Stimulated activated CD4-positive, alpha-beta T cell treated with anti-CD3 and anti-CD28 coated beads, Interleukin-12 subunit alpha, Interleukin-12 subunit beta, amount 100 ng/mL, for 48 hours (primary cell): ENCODE results near the gene KRT13.

Experiments used
- DNase-seq, 3 donors: peaks; one replicate each; pipeline ENCODE4 v3.0.0-alpha.2; 2020; ENCODE audit warnings: low read depth in 2 of 3, low spot score in 1 of 3

The KRT13 gene

DNA sequence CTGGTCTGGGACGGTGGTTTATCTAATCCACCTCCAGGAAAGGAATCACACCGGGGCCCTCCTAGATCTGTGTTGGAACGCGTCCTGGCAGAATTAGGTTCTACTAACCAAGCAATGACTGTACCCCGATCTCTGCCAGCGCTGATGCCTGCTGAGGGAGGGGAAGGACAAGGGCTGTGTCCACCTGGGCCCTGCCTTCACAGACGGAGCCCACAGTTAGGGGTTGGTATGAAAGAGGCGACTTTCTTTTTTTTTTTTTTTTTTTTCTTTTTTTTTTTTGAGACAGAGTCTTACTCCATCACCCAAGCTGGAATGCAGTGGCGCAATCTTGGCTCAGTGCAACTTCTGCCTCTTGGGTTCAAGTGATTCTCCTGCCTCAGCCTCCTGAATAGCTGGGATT lies 32.6 kb upstream of the KRT13 start:
- DNase-seq: no peak

DNA sequence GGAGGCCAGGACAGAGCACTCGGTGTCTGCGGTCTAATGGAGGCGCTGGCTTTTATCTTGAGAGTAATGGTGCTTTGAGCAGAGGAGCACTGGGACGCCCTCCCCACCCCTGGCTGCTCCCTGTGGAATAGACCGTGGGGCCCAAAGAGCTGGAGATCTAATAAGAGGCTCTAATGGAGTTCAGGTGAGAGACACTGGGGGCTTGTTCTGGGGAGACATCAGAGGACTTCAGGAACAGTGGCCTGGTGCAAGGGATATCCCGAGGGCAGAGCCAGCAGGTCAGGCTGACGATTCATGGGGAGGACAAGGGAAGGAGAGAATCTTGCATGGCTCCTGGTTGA lies 32.2 kb upstream of the KRT13 start:
- no peak for DNase-seq

DNA sequence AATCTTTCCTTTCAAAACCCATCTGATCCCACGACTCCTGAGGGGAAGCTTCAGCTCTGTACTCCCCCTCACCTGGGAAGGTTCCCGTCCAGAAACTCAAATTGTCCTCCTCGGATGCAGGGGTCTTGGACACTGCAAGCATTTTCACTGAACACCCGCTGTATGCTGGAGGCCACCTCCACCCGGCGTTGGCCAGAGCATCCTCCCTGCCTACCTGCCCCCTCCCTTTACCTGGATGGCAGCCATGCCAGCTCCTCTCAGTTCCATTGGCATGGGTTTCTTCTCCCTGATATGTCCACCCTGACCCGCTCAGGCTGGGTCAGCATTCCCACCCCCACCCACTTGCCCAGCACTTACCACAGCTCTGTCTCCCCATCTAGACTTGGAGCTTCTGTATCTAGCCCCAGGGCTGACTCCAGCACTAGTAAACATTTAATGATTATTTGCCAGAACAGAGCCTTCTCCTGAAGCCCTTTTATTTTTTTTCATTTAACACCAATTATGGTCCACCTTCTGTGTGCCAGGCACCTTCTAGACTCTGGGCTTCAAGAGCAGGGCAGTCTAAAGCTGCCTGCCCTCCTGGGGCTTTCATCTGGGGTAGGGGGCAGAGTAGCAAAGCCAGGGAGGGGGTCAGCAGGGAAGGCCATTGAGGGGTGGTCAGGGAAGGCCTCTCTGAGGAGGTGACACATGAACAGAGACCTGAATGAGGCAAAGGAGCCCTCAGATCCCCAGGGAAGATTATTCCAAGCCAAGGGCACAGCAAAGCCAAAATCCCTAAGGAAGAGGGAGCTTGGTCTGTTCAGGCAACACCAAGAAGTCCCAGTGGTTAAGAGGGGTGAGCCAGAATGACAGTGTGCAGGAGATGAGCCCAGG lies 31.6 kb upstream of the KRT13 start:
- DNase-seq: no peak

DNA sequence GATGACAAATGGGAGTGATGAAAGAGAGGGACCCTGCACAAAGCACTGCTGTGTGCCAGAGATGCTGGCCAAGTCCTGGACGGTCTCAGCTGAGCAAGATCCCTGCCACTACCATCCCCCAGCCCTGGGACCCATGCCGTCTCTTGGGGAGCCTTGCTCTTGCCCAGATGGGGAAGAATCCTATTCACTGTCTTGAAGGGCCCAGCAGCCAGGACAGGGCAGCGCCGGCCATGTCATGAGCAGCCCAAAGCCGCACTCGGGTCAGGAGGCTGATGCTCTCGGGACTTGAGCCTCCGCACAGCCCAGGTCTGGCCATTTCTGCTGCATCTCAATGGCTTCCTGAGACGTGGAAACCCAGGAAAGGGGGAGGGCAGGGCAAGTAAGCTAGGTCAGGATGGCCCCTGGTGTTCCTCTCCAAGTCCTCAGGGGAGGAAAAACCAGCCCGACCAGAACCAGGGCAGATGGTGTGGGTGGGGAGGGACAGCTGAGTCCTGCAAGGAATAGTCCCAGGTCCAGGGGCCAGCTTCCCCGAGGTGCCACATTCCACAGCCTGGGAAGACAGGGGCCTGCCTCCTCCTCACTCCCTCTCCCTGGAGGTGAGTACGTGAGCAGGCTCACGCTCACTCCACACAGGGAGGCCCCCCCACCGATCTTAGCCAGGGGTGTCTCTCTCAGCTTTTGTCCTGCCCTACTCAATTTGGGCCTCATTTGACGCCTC lies 30.5 kb upstream of the KRT13 start:
- no peak for DNase-seq

DNA sequence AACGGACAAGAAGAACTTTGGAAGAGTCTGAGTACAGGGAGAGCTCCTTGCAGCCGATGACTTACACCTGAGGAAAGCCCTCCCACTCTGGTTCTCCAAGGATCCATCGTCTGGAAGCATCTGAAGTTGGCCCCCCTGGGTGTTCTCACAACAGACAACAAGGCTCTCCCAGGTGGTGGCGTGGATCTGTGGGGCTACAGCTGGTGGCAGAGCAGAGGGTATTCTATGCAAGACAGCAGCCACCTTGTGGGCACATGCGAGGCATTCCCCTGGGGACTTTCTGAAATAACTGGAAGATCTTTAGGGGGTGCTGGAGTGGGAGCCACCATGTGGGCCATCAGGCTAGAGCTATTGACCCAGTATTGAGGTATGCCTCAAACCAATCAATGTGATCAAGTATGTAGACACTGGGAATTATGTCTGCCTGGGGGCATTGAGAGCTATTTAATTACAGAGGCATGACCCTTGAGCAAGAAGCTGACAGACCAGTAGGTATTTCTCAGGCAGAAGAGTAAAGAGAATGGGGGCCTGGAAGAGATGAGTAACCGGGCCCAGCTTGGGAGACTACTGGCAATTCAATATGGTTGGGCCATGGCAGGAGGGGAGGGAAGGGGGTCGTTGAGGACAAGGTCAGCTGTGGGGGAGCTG lies 29.6 kb upstream of the KRT13 start:
- DNase-seq: no peak

DNA sequence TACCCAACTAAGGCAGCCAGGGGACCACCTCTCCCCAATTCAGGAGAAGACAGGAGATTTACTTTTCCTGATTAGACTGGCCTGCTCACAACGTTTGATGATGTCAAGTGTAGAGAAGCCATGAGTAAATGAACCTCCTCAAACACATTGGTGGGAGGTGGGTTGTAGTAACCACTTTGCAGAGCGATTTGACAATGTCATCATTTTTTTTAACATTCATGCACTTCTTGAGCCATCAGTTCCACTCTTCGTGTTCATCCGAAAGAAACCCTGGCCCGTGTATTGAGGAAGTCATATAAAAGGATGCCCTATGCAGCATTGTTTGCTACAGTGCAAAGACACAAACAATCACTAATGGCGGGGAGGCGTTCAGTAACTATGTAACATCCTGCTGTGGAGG lies 28.2 kb upstream of the KRT13 start:
- no peak for DNase-seq

DNA sequence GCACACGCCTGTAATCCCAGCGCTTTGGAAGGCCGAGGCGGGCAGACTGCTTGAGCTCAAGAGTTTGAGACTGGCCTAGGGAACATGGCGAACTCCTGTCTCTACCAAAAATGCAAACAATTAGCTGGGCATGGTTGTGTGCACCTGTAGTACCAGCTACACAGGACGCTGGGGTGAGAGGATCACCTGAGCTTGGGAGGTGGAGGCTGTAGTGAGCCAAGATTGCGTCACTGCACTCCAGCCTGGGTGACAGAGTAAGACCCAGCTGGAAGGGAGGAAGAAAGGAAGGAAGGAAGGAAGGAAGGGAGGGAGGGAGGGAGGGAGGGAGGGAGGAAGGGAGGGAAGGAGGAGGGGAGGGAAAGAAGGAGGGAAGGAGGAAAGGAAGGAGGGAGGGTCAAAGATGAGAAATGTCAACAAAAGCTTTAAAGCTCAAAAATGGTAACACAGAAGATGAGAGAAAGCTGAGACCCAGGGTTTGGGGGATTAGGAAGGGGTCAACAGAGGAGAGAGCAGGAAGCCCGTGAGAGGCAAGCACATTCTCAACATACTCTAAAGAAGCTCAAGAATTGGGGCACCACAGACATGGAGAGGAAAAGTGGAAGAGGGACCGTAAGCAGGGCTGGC lies 27.6 kb upstream of the KRT13 start:
- DNase-seq: no peak

DNA sequence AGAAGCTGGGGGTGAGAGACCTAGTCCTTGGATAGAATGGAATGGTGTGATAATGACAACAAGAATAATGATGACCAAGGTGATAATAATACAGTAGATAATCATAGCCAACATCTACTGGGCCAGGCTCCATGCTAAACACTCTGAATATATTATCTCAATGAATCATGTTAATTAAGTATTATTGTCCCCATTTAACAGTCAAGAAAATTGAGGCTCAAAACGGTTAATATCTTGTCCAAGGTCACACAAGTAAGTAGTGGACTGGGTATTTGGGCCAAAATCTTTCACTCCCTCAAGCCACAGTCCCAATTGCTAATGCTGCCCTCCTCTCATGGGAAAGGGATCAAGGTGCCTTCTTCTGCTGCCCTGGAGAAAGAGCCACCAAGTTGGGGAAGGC lies 26.6 kb upstream of the KRT13 start:
- DNase-seq: no peak

DNA sequence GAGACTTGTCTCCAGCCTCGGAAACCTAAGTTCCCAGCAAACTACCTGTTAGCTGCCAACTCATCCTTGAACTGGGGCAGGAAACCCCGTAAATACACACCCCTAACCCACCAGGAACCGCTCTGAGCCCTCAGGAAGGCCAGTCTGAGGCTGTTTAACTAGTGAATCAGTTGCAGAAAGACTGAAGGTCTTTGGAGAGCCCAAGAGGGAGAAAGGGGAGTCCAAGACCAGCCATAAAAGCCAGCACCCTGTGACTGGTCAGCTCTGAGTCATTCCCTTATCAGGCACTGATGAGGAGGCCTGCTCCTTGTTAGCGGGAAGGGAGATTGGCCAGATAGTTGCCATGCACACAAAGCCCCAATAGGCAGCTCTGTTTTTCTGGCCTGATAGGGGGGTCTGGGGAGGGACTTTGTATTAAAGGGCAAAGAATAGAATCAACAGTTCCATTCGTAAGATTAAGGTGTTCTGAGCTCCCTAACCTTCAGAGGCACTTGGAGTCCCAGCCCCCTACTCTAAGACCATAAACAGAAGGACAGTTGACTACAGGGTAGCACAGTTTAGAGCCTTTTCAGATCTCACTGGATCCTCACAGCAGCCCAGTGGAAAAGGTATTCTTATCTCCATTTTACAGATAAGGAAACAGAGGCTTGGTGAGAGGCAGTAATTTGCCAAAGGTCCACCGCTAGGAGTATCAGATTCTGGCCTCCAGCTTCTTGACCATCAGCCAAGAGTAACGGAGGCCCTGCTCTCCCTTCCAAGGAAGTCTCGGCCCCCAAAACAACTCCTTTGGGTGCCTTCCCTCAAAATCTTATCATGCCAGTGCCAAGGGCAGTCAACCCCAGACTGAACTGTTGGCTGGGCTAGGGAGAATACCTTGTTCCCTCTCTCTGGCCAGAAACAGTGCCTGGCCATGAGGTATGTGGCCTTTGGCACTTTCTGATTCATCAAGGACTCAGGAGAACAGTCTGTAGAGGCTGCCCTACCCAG lies 24.9 kb upstream of the KRT13 start:
- DNase-seq: no peak

DNA sequence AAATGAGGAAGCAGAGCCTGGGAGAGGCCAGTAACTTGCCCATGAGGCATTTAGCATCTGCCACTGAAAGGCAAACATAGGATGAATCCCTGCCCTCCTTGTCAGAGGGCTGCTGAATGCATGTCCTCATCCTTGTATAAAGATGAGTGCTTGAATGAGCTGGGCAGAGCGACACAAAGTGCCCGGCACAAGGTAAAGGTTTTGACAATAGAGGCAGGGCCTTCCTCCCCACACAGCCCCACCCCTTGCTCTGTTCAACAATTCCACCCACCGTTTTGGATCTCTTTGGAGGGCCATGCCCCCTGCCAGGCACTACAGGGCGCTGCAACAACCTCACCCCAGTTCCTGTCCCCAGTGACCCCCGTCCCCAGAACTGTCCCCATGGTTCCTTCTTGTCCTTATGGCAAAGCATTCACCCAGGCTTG lies 24.1 kb upstream of the KRT13 start:
- DNase-seq: no peak

DNA sequence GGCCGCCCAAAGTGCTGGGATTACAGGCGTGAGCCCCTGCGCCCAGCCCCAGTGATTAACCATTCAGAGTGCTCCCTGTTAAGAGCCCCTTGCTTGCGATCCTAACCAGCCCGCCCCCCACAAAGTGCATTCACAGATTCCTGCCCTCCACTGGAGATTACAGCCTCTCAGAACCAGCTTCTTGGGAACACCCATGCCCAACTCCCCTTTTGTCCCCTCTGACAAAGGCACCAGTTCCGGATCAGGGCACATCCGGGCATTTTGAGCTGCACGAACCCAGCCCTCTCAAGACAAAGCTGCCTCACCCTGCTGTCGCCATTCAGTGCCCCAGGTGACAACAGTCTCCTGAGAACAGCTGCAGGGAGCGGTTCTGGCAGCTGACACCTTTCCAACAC lies 23.5 kb upstream of the KRT13 start:
- no peak for DNase-seq

DNA sequence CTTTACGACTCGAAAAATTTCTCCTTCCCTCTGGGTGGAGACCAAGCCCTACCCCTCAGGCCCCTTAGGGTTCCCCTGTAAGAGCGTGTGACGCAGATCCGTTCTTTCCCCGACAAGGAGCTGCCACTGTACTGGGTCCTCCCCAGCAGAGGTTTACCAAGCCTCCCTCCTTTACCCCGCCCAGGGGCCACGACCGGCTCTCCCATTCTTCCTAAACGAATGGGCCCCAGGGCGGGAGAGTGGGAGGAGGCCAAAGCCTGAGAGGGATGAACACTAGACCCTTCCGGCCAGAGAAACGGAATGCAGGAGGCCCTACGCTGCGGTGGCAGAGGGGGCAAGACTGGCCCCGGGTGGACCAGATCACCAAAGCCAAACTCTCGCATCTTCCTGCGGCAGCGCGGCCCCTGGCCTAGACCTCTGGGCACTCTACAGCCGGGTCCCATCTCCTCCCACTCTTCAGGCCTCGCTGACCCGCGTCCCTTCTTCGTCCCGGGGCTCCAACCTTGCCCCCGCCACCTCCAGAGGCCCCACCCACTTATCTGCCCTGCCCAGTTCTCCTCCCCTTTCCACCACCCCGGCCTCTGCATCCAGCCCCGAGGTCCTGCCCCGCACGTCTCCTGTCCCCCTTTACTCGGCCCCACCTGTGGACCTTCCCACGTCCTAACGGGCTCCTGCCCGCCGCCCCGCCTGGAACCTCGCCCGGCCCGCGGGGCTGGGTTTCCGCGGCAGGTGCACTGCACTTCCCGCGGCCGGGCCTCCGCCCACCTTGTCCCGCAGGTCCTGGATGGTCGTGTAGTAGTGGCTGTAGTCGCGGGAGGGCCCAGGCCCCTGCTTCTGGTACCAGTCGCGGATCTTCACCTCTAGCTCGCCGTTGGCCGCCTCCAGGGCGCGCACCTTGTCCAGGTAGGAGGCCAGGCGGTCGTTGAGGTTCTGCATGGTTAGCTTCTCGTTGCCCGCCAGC lies 21.9 kb upstream of the KRT13 start:
- no peak for DNase-seq

DNA sequence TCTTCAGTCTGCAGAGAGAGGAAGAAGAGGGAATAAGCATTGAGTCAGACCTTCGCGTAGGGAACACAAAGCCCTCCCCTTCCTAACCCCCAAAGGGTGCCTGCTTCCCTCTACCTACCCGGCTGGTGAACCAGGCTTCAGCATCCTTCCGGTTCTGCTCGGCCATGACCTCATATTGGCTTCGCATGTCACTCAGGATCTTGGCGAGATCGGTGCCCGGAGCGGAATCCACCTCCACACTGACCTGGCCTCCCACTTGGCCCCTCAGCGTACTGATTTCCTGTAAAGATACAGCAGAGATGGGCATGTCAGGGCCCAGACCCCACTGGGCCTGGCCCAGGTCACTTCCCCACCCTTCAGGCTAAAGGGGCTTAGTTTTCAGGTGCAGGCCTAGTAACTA lies 18.8 kb upstream of the KRT13 start:
- DNase-seq: no peak

DNA sequence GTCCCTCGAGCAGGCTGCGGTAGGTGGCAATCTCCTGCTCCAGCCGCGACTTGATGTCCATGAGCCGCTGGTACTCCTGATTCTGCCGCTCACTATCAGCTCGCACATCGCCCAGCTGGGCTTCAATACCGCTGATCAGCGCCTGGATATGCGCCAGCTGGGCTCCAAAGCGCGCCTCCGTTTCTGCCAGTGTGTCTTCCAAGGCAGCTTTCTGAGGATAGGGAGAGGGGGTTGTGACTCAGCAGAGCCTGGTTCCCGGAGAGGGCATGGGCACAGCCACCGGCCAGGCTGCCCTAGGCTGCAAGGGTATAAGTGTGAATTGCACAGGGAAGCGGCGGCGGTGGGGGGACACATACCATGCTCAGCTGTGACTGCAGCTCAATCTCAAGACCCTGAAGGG lies 18.4 kb upstream of the KRT13 start:
- DNase-seq: no peak

DNA sequence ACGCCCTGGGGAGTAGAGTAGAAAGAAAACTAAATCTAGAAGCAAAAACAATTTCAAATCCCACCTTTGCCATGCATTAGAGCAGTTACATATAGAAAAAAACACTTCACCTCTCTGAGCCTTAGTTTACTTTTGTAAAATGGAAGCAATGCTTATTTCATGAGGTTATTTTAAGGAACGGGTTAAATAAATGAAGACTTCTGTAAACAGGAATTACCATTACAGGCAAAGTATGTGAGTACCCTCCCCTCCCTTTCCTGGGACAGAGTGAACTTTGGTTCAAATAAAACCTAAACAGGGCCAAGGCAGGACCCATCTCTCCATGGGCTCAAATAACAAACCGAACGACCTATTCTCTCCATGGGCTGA lies 17.8 kb upstream of the KRT13 start:
- DNase-seq: no peak

DNA sequence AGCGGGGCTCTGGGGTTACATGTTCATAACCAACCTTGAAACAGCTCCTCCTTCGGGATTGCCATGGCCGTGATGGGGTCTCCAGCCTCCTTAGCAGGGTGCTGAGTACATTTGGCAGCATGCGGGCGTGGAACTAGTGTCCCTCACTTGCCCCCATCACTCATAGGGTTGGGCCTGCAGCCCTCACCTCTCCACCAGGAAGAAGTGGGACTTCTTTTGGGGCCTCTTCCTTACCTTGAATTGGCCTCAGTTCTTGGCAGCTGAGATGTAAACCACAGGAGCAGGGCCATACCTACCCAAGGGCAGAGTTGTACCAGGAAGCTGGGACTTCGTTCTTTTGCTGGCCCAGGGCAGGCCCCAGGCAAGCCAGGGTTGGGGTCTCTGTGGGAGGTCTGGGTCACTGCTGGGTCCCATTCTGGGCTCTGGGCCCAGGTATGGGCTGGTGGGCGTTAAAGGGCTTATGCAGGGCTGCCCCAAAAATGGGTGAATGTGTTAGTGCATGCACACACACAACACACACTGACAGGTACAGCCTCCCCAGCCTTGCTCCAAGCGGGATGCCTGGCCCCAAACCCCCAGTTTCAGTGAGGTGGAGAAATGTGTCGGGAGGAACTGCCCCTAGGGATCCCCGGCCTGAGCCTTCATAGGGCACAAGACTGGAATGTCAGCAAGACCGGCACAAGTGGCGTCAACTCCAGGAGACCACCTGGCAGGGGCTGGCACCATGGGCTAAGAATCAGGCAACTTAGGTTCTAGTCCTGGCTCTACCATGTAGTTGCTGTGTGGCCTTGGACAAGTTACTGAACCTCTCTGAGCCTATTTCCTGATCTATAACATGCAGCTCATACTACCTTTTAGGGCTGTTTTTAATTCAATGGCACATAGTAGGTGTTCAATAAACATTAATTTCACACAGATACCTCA lies 17.2 kb upstream of the KRT13 start:
- no peak for DNase-seq

DNA sequence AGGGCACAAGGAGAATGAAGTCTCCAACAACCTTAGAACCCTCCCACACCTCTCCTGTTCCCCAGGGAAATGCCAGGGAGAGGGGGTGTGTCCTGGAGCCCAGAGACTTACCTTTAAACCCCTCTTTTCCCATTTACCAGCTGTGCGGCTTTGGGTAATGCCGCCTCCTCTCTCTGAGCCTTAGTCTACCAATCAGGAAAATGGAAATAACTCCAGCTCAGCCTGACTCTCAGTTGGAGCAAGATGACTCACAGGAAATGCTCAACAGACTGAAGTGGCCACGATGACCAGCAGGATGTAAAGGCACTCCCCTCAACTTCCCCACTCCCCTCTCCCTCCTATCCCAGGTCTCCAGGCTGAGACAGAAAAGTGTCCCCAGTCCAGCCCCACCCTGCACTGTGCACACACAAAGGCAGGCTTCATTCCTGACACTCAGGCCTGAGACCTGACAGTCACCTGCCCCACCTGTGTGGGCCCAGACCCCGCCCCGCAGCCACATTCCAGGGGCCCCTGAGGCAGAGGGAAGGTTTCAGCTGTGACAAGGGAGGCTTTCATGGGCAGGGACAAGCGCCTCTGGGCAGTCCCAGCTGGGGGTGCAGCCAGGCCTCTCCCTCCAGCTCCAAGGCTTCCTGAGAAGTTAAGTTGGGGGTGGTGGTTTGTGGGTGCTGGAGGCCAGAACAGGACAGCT lies 16.3 kb upstream of the KRT13 start:
- no peak for DNase-seq
